Measurements from ENCODE around the gene CACNA2D3.

DNA sequence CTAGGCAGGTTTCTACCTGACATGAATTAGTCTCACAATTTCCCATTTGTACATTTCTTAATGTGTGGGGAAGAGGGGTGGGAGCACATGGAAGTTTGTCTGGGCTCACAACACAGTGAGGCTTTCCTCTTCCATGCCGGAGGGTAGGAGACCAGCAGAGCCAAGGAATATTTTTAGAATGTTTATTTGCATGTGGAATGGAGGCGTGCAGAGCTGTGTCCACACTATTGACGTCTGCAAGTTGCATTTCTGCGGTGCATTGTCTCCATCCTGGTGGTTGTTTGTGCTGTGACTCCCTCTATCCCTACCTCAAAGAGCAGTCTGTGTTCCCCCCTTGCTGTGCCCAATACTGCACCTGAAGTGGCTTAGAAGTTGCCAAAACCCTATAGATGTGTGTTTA lies 908.6 kb downstream of the CACNA2D3 start:
- TF ChIP-seq, protein P1, sequence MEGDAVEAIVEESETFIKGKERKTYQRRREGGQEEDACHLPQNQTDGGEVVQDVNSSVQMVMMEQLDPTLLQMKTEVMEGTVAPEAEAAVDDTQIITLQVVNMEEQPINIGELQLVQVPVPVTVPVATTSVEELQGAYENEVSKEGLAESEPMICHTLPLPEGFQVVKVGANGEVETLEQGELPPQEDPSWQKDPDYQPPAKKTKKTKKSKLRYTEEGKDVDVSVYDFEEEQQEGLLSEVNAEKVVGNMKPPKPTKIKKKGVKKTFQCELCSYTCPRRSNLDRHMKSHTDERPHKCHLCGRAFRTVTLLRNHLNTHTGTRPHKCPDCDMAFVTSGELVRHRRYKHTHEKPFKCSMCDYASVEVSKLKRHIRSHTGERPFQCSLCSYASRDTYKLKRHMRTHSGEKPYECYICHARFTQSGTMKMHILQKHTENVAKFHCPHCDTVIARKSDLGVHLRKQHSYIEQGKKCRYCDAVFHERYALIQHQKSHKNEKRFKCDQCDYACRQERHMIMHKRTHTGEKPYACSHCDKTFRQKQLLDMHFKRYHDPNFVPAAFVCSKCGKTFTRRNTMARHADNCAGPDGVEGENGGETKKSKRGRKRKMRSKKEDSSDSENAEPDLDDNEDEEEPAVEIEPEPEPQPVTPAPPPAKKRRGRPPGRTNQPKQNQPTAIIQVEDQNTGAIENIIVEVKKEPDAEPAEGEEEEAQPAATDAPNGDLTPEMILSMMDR (IDR thresholded peaks at IDR 0.05) = no peak
- no peak for TF ChIP-seq POLR2A (IDR thresholded peaks at IDR 0.05)

All from lower leg skin (tissue), 3 donors.